ENCODE measurements around the gene MXRA7. TPM values are rescaled to one million over a fixed set of nuclear protein-coding genes. Genes with fewer than 3 reads are reported as not detected.

The MXRA7 gene
- polyA plus RNA-seq, 1 experiment, result 300 TPM

- DNase-seq (ENCODE audit: low read depth), result no peak
- POLR2A ChIA-PET, result interaction anchor here (0.7 kb wide), 2 partner anchors 9 to 330 kb away, joined by 5 to 6 read pairs; no protein-coding TSS in a partner anchor
- Histone ChIP-seq H3K4me3 (ENCODE audit: low read depth, low read length) (peak overlapping the region; percentile 93), H3K27me3 (ENCODE audit: control insufficient read depth, insufficient read depth, low read length) (no peaks in the 10 kb centered on the region), H3K36me3 (ENCODE audit: control insufficient read depth, insufficient read depth, low read length) (peaks cover 2% of the 10 kb centered on the region)
- CTCF ChIA-PET, result interaction anchor here (0.6 to 3.9 kb wide), 9 partner anchors 8 to 612 kb away, joined by 3 to 25 read pairs (median 4); partner anchors contain the start of gene MGAT5B
- TF ChIP-seq CTCF (IDR thresholded peaks at IDR 0.05; ENCODE audit: insufficient read depth, low read depth, low read length), result no peak
These were observed 17.1 kb upstream of the MXRA7 start for GRCh38 chr17:76727745-76728456.

- TF ChIP-seq CTCF (IDR thresholded peaks at IDR 0.05; ENCODE audit: insufficient read depth, low read depth, low read length), result peak; percentile 84
- Histone ChIP-seq H3K36me3 (ENCODE audit: control insufficient read depth, insufficient read depth, low read length) (peaks cover 4% of the 10 kb centered on the region), H3K27me3 (ENCODE audit: control insufficient read depth, insufficient read depth, low read length) (no peaks in the 10 kb centered on the region), H3K4me3 (ENCODE audit: low read depth, low read length) (peak within 1 kb of the TSS; percentile 93)
- DNase-seq (ENCODE audit: low read depth), result no peak
- ChIA-PET CTCF (interaction anchor here (0.6 to 3.9 kb wide), 11 partner anchors 8 to 613 kb away, joined by 3 to 25 read pairs (median 5); partner anchors contain the start of gene MGAT5B), POLR2A (no interaction called here)
These were observed 16.3 kb upstream of the MXRA7 start, which contains the start of gene METTL23 for GRCh38 chr17:76726776-76727718. METTL23 (plus strand) TSS chr17:76726839; CDS start chr17:76729711, 2,872 bp downstream.

GRCh38 chr17:76726231-76726775 lies 15.5 kb upstream of the MXRA7 start, which contains the start of gene JMJD6:
JMJD6 (minus strand) TSS chr17:76726606; CDS start chr17:76726475, 131 bp downstream.
- POLR2A ChIA-PET, result no interaction called here
- H3K4me3 ChIP-seq (ENCODE audit: low read depth, low read length), result peak within 1 kb of the TSS; percentile 93
- DNase-seq (ENCODE audit: low read depth), result peak; percentile 81
- no peak for TF ChIP-seq CTCF (IDR thresholded peaks at IDR 0.05; ENCODE audit: insufficient read depth, low read depth, low read length)
- CTCF ChIA-PET, result interaction anchor here (1.8 to 3.9 kb wide), 3 partner anchors 10 to 45 kb away, joined by 6 to 25 read pairs (median 9); no protein-coding TSS in a partner anchor
- H3K36me3 ChIP-seq (ENCODE audit: control insufficient read depth, insufficient read depth, low read length), result peaks cover 11% of the 10 kb centered on the region
- no peaks in the 10 kb centered on the region for H3K27me3 ChIP-seq (ENCODE audit: control insufficient read depth, insufficient read depth, low read length)

GRCh38 chr17:76725580-76726230 lies 14.9 kb upstream of the MXRA7 start:
- Histone ChIP-seq H3K27me3 (ENCODE audit: control insufficient read depth, insufficient read depth, low read length) (no peaks in the 10 kb centered on the region), H3K4me3 (ENCODE audit: low read depth, low read length) (peak overlapping the region; percentile 93), H3K36me3 (ENCODE audit: control insufficient read depth, insufficient read depth, low read length) (peaks cover 15% of the 10 kb centered on the region)
- no peak for DNase-seq (ENCODE audit: low read depth)
- CTCF ChIA-PET, result interaction anchor here (1.0 to 3.9 kb wide), 4 partner anchors 9 to 44 kb away, joined by 3 to 25 read pairs (median 8); no protein-coding TSS in a partner anchor
- POLR2A ChIA-PET, result interaction anchor here (0.7 kb wide), 1 partner anchor 9 kb away, joined by 17 read pairs; no protein-coding TSS in a partner anchor
- TF ChIP-seq CTCF (IDR thresholded peaks at IDR 0.05; ENCODE audit: insufficient read depth, low read depth, low read length), result no peak

All from BJ (cell line).